IPS DF 6.9 (cell line): ENCODE results near the gene ARL11.
"Not testable (repeated sequence)": the region's sequence is repeated elsewhere in the genome, so short reads cannot be mapped to it uniquely, and the experiment has no call there.

Experiments
- DNase-seq: peaks from one replicate; pipeline ENCODE4 v3.0.0-alpha.2; 2013; ENCODE audit warnings: low read depth, low spot score
- H3K27ac ChIP-seq: one replicate; pipeline ENCODE4 v1.5.1; 2013; ENCODE audit warnings: low read length, control low read depth
- H3K27me3 ChIP-seq: 2 replicates; pipeline ENCODE4 v1.6.1; 2013; ENCODE audit warnings: mild to moderate bottlenecking, low read length; ENCODE audit not compliant: control insufficient read depth, insufficient read depth
- H3K36me3 ChIP-seq: 2 replicates; pipeline ENCODE4 v1.6.1; 2013; ENCODE audit warnings: low read length; ENCODE audit not compliant: control insufficient read depth, insufficient read depth
- H3K4me1 ChIP-seq: 2 replicates; pipeline ENCODE4 v1.6.1; 2013; ENCODE audit warnings: low read length; ENCODE audit not compliant: control insufficient read depth, insufficient read depth
- H3K4me3 ChIP-seq: 2 replicates; pipeline ENCODE4 v1.5.1; 2013; ENCODE audit warnings: mild to moderate bottlenecking, low read length
- H3K9me3 ChIP-seq: 2 replicates; pipeline ENCODE4 v1.6.1; 2013; ENCODE audit warnings: low read length, inconsistent platforms; ENCODE audit not compliant: control insufficient read depth, insufficient read depth
- WGBS: extraction: QIAGEN DNeasy Blood & Tissue Kit; methylation state at CpG from one replicate; pipeline ENCODE4 v1.1.7; 2013; ENCODE audit warnings: mixed read lengths, missing lambda C conversion rate; ENCODE audit not compliant: insufficient read length, insufficient coverage; 5-methylcytosine and 5-hydroxymethylcytosine counted together

ARL11 gene

GRCh38 chr13:49612042-49612441 is 16.3 kb upstream of the ARL11 start:
- DNase-seq, result not testable (repeated sequence)
- no CpG with 5 or more reads among the region's 3 CpGs for WGBS

DNA sequence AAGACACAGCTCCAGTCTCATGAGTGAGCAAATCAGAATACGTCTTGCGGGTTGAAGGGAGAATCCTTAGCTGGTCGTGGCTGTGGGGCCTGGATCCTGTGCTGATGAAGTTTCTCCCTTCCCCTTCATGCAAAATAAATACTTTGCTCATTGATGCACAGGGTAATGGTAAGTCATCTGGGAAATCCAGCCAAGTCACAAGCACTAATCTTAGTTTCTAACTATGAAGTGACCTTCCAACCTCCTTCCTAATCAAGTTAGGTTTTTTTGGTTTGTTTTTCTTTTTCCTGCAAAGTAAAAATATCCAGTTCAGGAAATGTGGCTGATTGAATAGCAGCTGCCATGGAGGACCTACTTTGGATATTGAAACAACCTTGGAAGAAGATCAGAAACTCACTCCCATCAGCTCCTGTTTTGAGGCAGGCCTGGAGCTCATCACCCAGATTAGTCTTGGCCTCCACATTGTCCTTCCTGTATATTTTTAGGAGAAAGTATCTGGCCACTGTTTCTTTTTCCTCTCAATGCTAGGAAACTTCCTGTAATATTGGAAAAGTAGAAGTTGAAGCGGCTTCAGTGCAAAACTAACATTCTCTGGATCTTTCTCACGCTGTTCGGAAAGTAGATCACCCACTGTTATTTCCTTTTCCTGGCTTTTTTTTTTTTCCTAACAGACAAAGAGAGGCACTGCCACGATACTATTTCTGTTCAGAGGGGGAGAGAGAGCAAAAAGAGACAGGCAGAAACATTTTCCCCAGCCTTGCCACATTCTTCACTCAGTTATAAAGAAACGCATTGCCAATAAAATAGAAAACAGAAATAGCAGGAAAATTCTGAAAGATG is 12.3 kb upstream of the ARL11 start:
- WGBS, result no CpG with 5 or more reads among the region's 8 CpGs
- no peaks in the 10 kb centered on the region for H3K4me1 ChIP-seq
- no peak overlapping the region for H3K4me3 ChIP-seq
- H3K36me3 ChIP-seq, result no peaks in the 10 kb centered on the region
- no peak for DNase-seq
- H3K27ac ChIP-seq, result no peak overlapping the region
- no peaks in the 10 kb centered on the region for H3K9me3 ChIP-seq
- no peaks in the 10 kb centered on the region for H3K27me3 ChIP-seq

More at GRCh38 chr13:49612042-49612441, 16.3 kb upstream of the ARL11 start:
- not testable (repeated sequence) for H3K36me3 ChIP-seq, H3K4me3 ChIP-seq, H3K4me1 ChIP-seq, H3K27me3 ChIP-seq, H3K27ac ChIP-seq, H3K9me3 ChIP-seq

DNA sequence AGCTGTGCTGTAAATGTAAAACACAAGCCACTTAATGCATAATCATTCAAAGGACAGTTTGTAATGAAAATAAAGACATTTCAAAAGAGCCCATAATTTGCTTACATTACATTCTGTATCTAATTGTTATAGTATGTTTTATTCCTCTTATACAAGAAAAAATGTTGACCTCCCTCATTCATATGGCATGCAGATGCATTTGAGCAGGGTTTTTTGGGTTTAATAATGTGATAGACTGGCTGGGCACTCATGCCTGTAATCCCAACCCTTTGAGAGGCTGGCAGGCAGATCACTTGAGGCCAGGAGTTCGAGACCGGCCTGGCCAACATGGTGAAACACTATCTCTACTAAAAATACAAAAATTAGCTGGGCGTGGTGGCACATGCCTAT is 11.6 kb upstream of the ARL11 start:
- Histone ChIP-seq H3K4me3 (no peak overlapping the region), H3K27ac (no peak overlapping the region), H3K4me1 (no peaks in the 10 kb centered on the region), H3K9me3 (no peaks in the 10 kb centered on the region), H3K27me3 (no peaks in the 10 kb centered on the region), H3K36me3 (no peaks in the 10 kb centered on the region)
- no CpG with 5 or more reads among the region's 3 CpGs for WGBS
- DNase-seq, result no peak

DNA sequence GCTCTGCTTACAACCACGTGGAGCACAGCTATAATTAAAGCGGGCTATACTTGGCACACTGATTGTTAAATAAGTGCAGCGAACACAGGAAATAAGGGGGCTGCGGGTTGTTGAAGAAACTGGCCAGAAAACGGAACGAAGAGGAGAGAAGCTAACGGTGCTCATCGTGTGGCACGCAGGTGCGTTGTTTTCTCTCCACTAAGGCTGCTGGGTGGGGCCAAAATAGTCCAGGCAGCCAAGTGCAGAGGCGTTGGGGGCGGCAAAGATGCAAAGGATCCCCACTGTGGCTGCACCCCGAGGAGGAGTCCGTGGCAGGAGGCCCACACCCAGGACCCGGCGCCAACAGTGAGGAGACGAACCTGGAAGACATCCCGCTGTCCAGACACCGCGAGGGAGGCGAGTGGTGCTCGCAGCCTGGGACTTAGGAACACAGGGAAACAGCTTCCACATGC is 8.1 kb upstream of the ARL11 start:
- Histone ChIP-seq H3K36me3 (no peaks in the 10 kb centered on the region), H3K9me3 (no peaks in the 10 kb centered on the region), H3K4me3 (no peak overlapping the region), H3K27ac (no peak overlapping the region), H3K27me3 (no peaks in the 10 kb centered on the region), H3K4me1 (no peaks in the 10 kb centered on the region)
- no peak for DNase-seq
- no CpG with 5 or more reads among the region's 22 CpGs for WGBS

DNA sequence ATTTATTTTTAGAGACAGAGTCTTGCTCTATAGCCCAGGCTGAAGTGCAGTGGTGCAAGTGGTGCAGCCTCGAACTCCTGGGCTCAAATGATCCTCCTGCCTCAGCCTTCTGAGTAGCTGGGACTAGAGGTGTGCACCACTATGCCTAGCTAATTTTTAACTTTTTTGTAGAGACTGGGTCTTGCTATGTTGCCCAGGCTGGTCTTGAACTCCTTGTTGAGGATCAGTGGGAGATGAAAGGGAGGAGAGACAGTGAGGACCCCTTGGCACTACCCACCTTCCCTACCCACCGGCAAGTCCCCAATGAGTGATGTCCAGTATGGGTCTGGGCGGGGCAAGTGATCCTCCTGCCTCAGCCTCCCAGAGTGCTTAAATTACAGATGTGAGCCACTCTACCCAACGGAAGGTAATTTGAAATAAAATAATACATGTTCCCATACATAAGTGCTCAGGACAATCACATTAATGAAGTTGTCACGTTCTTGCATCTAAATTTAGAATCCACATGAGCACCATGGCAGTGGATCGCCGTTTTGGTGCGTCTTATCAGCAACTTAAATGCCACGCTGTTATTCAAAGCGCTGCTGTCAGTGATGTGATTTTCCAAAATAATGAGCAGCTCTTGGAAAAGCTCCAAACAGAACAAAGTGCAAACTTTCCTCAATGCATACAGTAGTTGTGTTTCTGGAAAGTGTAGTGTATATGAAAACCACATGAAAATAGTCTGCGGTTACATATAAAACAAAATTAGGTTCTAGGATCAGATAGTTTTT is 5.9 kb upstream of the ARL11 start:
- DNase-seq, result no peak
- H3K4me3 ChIP-seq, result no peak overlapping the region
- no CpG with 5 or more reads among the region's 11 CpGs for WGBS

DNA sequence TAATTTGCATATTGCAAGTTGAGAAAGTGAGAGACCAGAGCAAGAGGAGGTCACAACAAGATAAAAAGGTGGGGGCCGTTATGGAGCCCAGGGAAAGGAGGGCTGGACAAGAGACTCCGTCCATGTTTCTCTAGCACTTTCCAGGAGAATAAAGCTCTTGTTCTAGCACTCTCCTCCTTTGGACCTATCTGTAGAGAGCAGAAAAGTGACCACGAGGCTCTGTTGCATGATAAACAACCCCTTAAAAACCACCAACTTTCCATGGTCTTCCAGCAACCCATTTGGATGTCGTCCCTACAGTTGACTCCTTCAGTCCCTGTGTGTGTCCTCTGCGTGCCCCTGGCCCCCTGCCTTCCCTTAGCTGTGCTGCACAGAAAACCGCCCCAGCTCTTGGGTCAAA is 4.1 kb upstream of the ARL11 start:
- H3K9me3 ChIP-seq, result no peaks in the 10 kb centered on the region
- no peaks in the 10 kb centered on the region for H3K4me1 ChIP-seq
- no CpG with 5 or more reads among the region's 6 CpGs for WGBS

More for the DNA sequence above, 5.9 kb upstream of the ARL11 start:
- Histone ChIP-seq H3K4me1 (no peaks in the 10 kb centered on the region), H3K27me3 (no peaks in the 10 kb centered on the region), H3K27ac (no peak overlapping the region), H3K9me3 (no peaks in the 10 kb centered on the region), H3K36me3 (no peaks in the 10 kb centered on the region)

DNA sequence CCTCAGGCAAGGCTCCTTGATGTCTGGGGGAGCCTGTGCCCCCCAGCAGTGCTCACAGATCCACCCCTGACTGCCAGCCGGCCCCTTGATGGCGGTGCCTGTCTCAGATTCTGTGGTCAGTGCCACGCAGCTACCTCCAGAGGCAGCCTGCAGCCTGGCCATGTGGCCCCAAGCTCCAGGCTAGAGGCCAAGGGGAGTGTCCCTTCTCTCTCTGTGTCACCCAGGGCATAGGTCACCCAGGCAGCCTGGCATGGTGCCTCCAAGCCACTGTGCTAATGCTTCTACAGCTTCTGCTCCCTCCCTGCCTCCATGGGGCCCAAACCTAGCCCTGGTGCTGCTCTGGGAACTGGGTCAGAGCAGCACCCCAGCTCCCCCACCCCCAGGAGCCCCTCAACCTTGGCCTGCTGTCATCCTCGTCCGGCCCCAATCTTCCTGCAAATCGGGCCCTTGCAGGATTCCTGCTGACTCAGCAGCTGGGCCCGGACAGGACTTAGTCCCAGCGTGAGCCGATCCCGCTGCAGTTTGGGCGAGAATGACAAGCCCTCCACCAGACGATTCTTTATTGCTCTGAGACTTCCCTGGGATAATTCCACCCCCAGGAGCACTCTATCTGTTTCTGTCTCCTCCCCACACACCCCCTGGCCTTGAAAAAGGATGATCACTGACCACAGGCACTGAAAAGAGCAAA is 2.8 kb upstream of the ARL11 start:
- Histone ChIP-seq H3K4me3 (no peak overlapping the region), H3K27ac (no peak overlapping the region), H3K4me1 (no peaks in the 10 kb centered on the region), H3K36me3 (peaks cover under 1% of the 10 kb centered on the region; the same call in 1 of the 2 replicates), H3K9me3 (no peaks in the 10 kb centered on the region), H3K27me3 (no peaks in the 10 kb centered on the region)
- WGBS, result no CpG with 5 or more reads among the region's 12 CpGs
- DNase-seq, result no peak

More for the DNA sequence above, 4.1 kb upstream of the ARL11 start:
- no peak overlapping the region for H3K27ac ChIP-seq
- no peak for DNase-seq
- H3K4me3 ChIP-seq, result no peak overlapping the region
- H3K36me3 ChIP-seq, result no peaks in the 10 kb centered on the region
- H3K27me3 ChIP-seq, result no peaks in the 10 kb centered on the region

GRCh38 chr13:49629196-49629938 is 1.1 kb downstream of the ARL11 start:
- Histone ChIP-seq H3K27me3 (no peaks in the 10 kb centered on the region), H3K36me3 (peaks cover 3% of the 10 kb centered on the region; the same call in 1 of the 2 replicates), H3K4me3 (no peak overlapping the region), H3K27ac (no peak overlapping the region), H3K9me3 (no peaks in the 10 kb centered on the region), H3K4me1 (no peaks in the 10 kb centered on the region)
- no peak for DNase-seq
- no CpG with 5 or more reads among the region's 8 CpGs for WGBS

DNA sequence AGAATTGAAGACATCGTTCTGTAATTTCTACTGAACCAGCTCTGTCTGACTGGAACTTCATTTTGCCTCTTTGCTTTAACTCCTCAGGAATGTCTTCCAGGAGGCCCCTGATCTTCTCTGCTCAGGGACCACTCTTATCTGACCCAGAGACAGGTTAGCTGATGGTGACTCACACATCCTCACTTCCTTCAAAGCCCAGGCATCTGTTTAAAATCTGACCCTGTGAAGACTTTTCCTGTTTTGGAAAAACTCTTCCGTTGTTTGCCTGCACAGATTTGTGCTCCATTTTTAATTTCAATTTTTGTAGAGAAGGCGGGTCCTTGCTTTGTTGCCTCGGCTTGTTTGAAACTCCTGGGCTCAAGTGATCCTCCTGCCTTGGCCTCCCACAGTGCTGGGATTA is 1.6 kb downstream of the ARL11 start:
- Histone ChIP-seq H3K36me3 (peaks cover 3% of the 10 kb centered on the region; the same call in 1 of the 2 replicates), H3K4me3 (no peak overlapping the region), H3K9me3 (no peaks in the 10 kb centered on the region), H3K4me1 (no peaks in the 10 kb centered on the region), H3K27ac (no peak overlapping the region), H3K27me3 (no peaks in the 10 kb centered on the region)
- no CpG with 5 or more reads among the region's 4 CpGs for WGBS
- no peak for DNase-seq

DNA sequence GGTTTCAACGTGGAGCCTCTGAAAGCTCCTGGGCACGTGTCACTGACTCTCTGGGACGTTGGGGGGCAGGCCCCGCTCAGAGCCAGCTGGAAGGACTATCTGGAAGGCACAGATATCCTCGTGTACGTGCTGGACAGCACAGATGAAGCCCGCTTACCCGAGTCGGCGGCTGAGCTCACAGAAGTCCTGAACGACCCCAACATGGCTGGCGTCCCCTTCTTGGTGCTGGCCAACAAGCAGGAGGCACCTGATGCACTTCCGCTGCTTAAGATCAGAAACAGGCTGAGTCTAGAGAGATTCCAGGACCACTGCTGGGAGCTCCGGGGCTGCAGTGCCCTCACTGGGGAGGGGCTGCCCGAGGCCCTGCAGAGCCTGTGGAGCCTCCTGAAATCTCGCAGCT is 2.3 kb downstream of the ARL11 start:
- no peak overlapping the region for H3K4me3 ChIP-seq
- WGBS, result no CpG with 5 or more reads among the region's 16 CpGs
- no peak overlapping the region for H3K27ac ChIP-seq
- DNase-seq, result no peak
- H3K27me3 ChIP-seq, result no peaks in the 10 kb centered on the region
- H3K4me1 ChIP-seq, result no peaks in the 10 kb centered on the region
- peaks cover 3% of the 10 kb centered on the region; the same call in 1 of the 2 replicates for H3K36me3 ChIP-seq
- no peaks in the 10 kb centered on the region for H3K9me3 ChIP-seq
